Activated CD4-positive, alpha-beta T cell treated with anti-CD3 and anti-CD28 coated beads, Interleukin-2, Interleukin-6, amounts not matched to agents 100 ng/mL and 50 ng/mL, durations not matched to agents 16 hours and 8 hours (primary cell): ENCODE results near the gene KRTCAP2.
"Not testable (repeated sequence)": the region's sequence is repeated elsewhere in the genome, so short reads cannot be mapped to it uniquely, and the experiment has no call there.

Source experiments
- DNase-seq: peaks from one replicate; pipeline ENCODE4 v3.0.0-alpha.2; 2020

Gene KRTCAP2

GRCh38 chr1:155181371-155182051 lies 8.4 kb upstream of the KRTCAP2 start:
- DNase-seq: no peak

GRCh38 chr1:155179112-155180031 lies 6.3 kb upstream of the KRTCAP2 start:
- DNase-seq: no peak

- no peak for DNase-seq
Observed at GRCh38 chr1:155178441-155179111, 5.5 kb upstream of the KRTCAP2 start.

GRCh38 chr1:155177918-155178281 lies 4.8 kb upstream of the KRTCAP2 start:
- DNase-seq: no peak

GRCh38 chr1:155177192-155177917 lies 4.3 kb upstream of the KRTCAP2 start:
- no peak for DNase-seq

- DNase-seq: peak; percentile 92
Observed at GRCh38 chr1:155176544-155177071, 3.5 kb upstream of the KRTCAP2 start.

GRCh38 chr1:155175927-155176371 lies 2.8 kb upstream of the KRTCAP2 start:
- DNase-seq: peak; percentile 49

- DNase-seq: no peak
Observed at GRCh38 chr1:155175281-155175926, 2.3 kb upstream of the KRTCAP2 start.

- DNase-seq: peak; percentile 68
Observed at GRCh38 chr1:155174324-155175280, 1.5 kb upstream of the KRTCAP2 start.

GRCh38 chr1:155173478-155174323 lies 597 bp upstream of the KRTCAP2 start, which contains the start of gene TRIM46:
Gene TRIM46, plus strand, starts transcription at chr1:155173849. Its CDS starts 118 bp downstream, at chr1:155173967.
- peak; percentile 85 for DNase-seq

GRCh38 chr1:155171836-155172731 lies 1.0 kb downstream of the KRTCAP2 start:
- no peak for DNase-seq

- DNase-seq: no peak
Observed at GRCh38 chr1:155170806-155171205, 2.3 kb downstream of the KRTCAP2 start.

GRCh38 chr1:155170101-155170785 lies 2.9 kb downstream of the KRTCAP2 start:
- DNase-seq: no peak

- DNase-seq: no peak
Observed at GRCh38 chr1:155169541-155169940, 3.6 kb downstream of the KRTCAP2 start.

GRCh38 chr1:155168456-155169210 lies 4.5 kb downstream of the KRTCAP2 start:
- DNase-seq: no peak

GRCh38 chr1:155168105-155168445 lies 5.0 kb downstream of the KRTCAP2 start:
- not testable (repeated sequence) for DNase-seq
